Naive thymus-derived CD4-positive, alpha-beta T cell (primary cell): Measurements from ENCODE around the gene PDZD2. TPM values are rescaled to one million over a fixed set of nuclear protein-coding genes. Genes with fewer than 3 reads are reported as not detected.

ENCODE experiments used
- ATAC-seq: fragments of 150-1000 bp; cut with Tn5 transposase; 2 replicates; pipeline ENCODE4 v1.10.0; 2021; ENCODE audit warnings: mild to moderate bottlenecking, moderate library complexity
- CTCF ChIA-PET: fragments of 350-600 bp; sonication (Branson Sonifier 250); formaldehyde crosslinking; loops from one replicate; lab custom pipeline; 2021; ENCODE audit warnings: antibody characterized with exemption; lab: Charles Lee
- POLR2A ChIA-PET: fragments of 350-600 bp; sonication (Branson Sonifier 250); formaldehyde crosslinking; loops from one replicate; lab custom pipeline; 2021; ENCODE audit warnings: antibody characterized with exemption, inconsistent platforms; lab: Charles Lee
- DNase-seq, 9 donors: peaks; one replicate each; pipeline versions ENCODE4 v3.0.0 to v3.0.0-alpha.2; 2020 to 2022; ENCODE audit warnings: mixed read lengths in 1 of 9
- H3K27ac ChIP-seq: one replicate; pipeline ENCODE4 v1.7.0; 2013; ENCODE audit warnings: mild to moderate bottlenecking, low read depth, low read length, moderate library complexity
- H3K27me3 ChIP-seq, 2 donors: one replicate each; pipeline ENCODE4 v1.7.0; 2013; ENCODE audit warnings: low read length in 2 of 2, mild to moderate bottlenecking in 2 of 2, moderate library complexity in 2 of 2; ENCODE audit not compliant: control insufficient read depth in 2 of 2, insufficient read depth in 2 of 2
- H3K36me3 ChIP-seq, 3 experiments: 1 replicate in 2 of 3; 2 replicates in 1 of 3; pipeline ENCODE4 v1.7.0; 2013; ENCODE audit warnings: low read length in 3 of 3, mild to moderate bottlenecking in 3 of 3, moderate library complexity in 1 of 3; ENCODE audit not compliant: insufficient read depth in 3 of 3, control insufficient read depth in 2 of 3
- H3K4me1 ChIP-seq, 2 donors: one replicate each; pipeline ENCODE4 v1.7.0; 2013; ENCODE audit warnings: low read length in 2 of 2, mild to moderate bottlenecking in 2 of 2, moderate library complexity in 1 of 2; ENCODE audit not compliant: control insufficient read depth in 2 of 2, insufficient read depth in 2 of 2
- H3K4me3 ChIP-seq: 2 replicates; pipeline ENCODE4 v1.7.0; 2013; ENCODE audit warnings: mild to moderate bottlenecking, low read length
- H3K9me3 ChIP-seq, 3 experiments: 1 replicate in 2 of 3; 2 replicates in 1 of 3; pipeline ENCODE4 v1.7.0; 2013; ENCODE audit warnings: low read length in 3 of 3; ENCODE audit not compliant: control insufficient read depth in 2 of 3
- H3K27ac Mint-ChIP-seq, 9 donors: one replicate each; pipeline ENCODE4 v1.8.0; 2020 to 2022; ENCODE audit warnings: mixed read lengths in 9 of 9, mild to moderate bottlenecking in 8 of 9, moderate library complexity in 5 of 9, inconsistent platforms in 2 of 9
- H3K27me3 Mint-ChIP-seq, 5 donors: one replicate each; pipeline ENCODE4 v1.8.0; 2021 to 2022; ENCODE audit warnings: mixed read lengths in 5 of 5, mild to moderate bottlenecking in 1 of 5
- H3K36me3 Mint-ChIP-seq, 5 donors: one replicate each; pipeline ENCODE4 v1.8.0; 2020 to 2022; ENCODE audit warnings: mixed read lengths in 5 of 5, mild to moderate bottlenecking in 3 of 5, inconsistent platforms in 1 of 5
- H3K4me1 Mint-ChIP-seq, 7 donors: one replicate each; pipeline ENCODE4 v1.8.0; 2020 to 2022; ENCODE audit warnings: mixed read lengths in 7 of 7, mild to moderate bottlenecking in 3 of 7, inconsistent platforms in 1 of 7
- H3K4me3 Mint-ChIP-seq, 10 donors: one replicate each; pipeline ENCODE4 v1.8.0; 2020 to 2022; ENCODE audit warnings: mild to moderate bottlenecking in 10 of 10, mixed read lengths in 10 of 10, moderate library complexity in 6 of 10, inconsistent platforms in 2 of 10
- H3K9me3 Mint-ChIP-seq, 11 donors: one replicate each; pipeline ENCODE4 v1.8.0; 2020 to 2022; ENCODE audit warnings: mixed read lengths in 11 of 11, mild to moderate bottlenecking in 4 of 11, inconsistent platforms in 1 of 11, moderate library complexity in 1 of 11
- intact Hi-C, 2 donors: fragments of 100-400 bp; cut with micrococcal nuclease; formaldehyde crosslinking; loops; one replicate each; pipeline ENCODE4 v1.15.1; 2023
- polyA plus RNA-seq, 2 donors: library from polyadenylated mRNA; unstranded; fragments of 300-500 nt; fragmentation: Illumina TruSeq; gene quantifications; one replicate each; pipeline ENCODE4 v1.2.3, GENCODE V29; 2021
- total RNA-seq, 6 experiments: library from RNA in 5 of 6; stranded (reverse) in 5 of 6; gene quantifications; 1 replicate in 5 of 6; 2 replicates in 1 of 6; pipeline ENCODE4 v1.2.3 and lab custom pipeline; 2021 to 2026

Gene PDZD2
- total and polyA plus RNA-seq, 7 experiments from 2014 or later, result 1.1 to 2.7 (median 1.3) TPM; not detected in 1

DNA sequence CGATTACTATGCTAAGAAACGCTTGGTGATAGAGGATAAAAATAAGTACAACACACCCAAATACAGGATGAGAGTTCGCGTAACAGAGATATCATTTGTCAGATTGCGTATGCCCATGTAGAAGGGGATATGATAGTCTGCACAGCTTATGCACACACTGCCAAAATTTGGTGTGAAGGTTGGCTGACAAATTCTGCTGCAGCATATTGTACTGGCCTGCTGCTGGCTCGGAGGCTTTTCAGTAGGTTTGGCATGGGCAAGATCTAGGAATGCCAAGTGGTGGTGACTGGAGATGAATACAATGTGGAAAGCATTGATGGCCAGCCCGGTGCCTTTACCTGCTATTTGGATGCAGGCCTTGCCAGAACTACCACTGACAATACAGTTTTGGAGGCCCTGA lies 208.4 kb downstream of the PDZD2 start:
- Histone ChIP-seq H3K4me1 (no peaks in the 10 kb centered on the region), H3K27me3 (no peaks in the 10 kb centered on the region), H3K9me3 (no peaks in the 10 kb centered on the region), H3K27ac (no peak overlapping the region), H3K36me3 (no peaks in the 10 kb centered on the region), H3K4me3 (no peak overlapping the region)
- no peaks in the 10 kb centered on the region for H3K36me3 Mint-ChIP-seq
- H3K9me3 Mint-ChIP-seq, result no peaks in the 10 kb centered on the region
- H3K27ac Mint-ChIP-seq, result no peak overlapping the region
- no peak overlapping the region for H3K4me3 Mint-ChIP-seq
- ChIA-PET CTCF (interaction anchor here (0.8 kb wide), 1 partner anchor 229 kb away, joined by 3 read pairs; no protein-coding TSS in a partner anchor), POLR2A (no interaction called here)
- peaks cover 0 to 13% (median 7%) of the 10 kb centered on the region in 7 donors for H3K4me1 Mint-ChIP-seq
- DNase-seq, result no peak
- H3K27me3 Mint-ChIP-seq, result peaks cover 0 to 4% (median 3%) of the 10 kb centered on the region in 5 donors
- ATAC-seq, result no peak
- intact Hi-C loops, result no loop called here

DNA sequence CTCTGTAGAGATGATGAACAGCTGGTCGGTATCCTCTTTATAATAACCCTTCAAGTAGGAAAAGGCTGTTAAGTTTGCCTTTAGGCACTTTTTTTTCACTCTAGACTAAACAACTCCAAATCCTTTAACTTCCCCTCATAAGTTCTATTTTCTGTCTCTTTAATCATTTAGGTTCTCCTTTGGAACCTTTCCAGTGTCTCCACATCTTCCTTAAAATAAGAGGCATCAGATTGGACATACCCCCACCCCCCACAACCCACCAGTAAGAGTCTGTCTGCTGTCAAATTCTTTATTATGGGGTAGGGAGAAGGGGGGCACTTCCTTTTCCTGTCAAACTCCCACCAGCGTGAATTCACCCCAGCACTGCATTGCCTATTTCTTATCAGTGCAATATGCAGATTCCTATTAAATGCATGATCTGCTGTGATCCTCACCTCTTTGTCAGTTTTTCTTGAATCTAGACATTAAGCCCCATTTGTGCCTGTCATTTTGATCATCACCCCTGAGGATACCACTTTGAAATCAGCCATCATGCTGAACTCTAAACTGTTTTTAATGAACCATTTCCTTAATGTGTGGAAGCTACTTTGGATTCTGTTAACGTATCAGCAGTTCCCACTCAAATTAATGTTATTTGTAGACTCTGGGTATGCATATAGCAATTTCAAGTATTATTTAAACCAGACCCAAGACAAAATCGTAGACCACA lies 212.2 kb downstream of the PDZD2 start:
- H3K36me3 ChIP-seq, result no peaks in the 10 kb centered on the region

GRCh38 chr5:31853398-31854135 lies 214.6 kb downstream of the PDZD2 start:
- H3K4me1 ChIP-seq, result no peaks in the 10 kb centered on the region
- no peak overlapping the region for H3K27ac ChIP-seq
- ChIA-PET CTCF (interaction anchor here (1.3 to 2.6 kb wide), 4 partner anchors 8 to 239 kb away, joined by 4 to 21 read pairs (median 6); no protein-coding TSS in a partner anchor), POLR2A (interaction anchor here (4.4 kb wide), 1 partner anchor 13 kb away, joined by 31 read pairs; no protein-coding TSS in a partner anchor)
- no peaks in the 10 kb centered on the region for H3K36me3 ChIP-seq
- Mint-ChIP-seq H3K27me3 (peaks cover 0 to 45% (median 22%) of the 10 kb centered on the region in 5 donors), H3K9me3 (peaks cover 0 to 5% (median 3%) of the 10 kb centered on the region in 11 donors), H3K36me3 (peaks cover 0 to 3% (median under 1%) of the 10 kb centered on the region in 5 donors), H3K4me3 (peak overlapping the region in 9 of 10 donors; percentile 84 to 97 (median 89)), H3K4me1 (peaks cover 6 to 39% (median 28%) of the 10 kb centered on the region in 7 donors), H3K27ac (peak overlapping the region in 7 of 9 donors; percentile 51 to 91 (median 83))
- intact Hi-C loops, result loop anchor here in 1 of 2 donors (10.0 kb wide), 1 partner anchor 321 kb away; the partner anchor contains the start of gene GOLPH3
- no peaks in the 10 kb centered on the region for H3K27me3 ChIP-seq
- DNase-seq, result peak in 1 of 9 donors; percentile 4
- ATAC-seq, result no peak
- H3K4me3 ChIP-seq, result no peak overlapping the region
- H3K9me3 ChIP-seq, result peaks cover 0 to under 1% (median 0%) of the 10 kb centered on the region in 3 experiments

More for the DNA sequence above, 212.2 kb downstream of the PDZD2 start:
- Mint-ChIP-seq H3K27me3 (peaks cover 0 to 32% (median 16%) of the 10 kb centered on the region in 5 donors), H3K9me3 (peaks cover 0 to 1% (median 0%) of the 10 kb centered on the region in 11 donors), H3K4me1 (peaks cover 6 to 34% (median 28%) of the 10 kb centered on the region in 7 donors), H3K4me3 (peak overlapping the region in 1 of 10 donors; percentile 12), H3K27ac (peak overlapping the region in 3 of 9 donors; percentile 23 to 37 (median 25)), H3K36me3 (no peaks in the 10 kb centered on the region)
- H3K27ac ChIP-seq, result no peak overlapping the region
- no peak for DNase-seq
- no peaks in the 10 kb centered on the region for H3K27me3 ChIP-seq
- CTCF ChIA-PET, result no interaction called here
- intact Hi-C loops, result loop anchor here in 1 of 2 donors (10.0 kb wide), 1 partner anchor 324 kb away; the partner anchor contains the start of gene GOLPH3
- H3K4me3 ChIP-seq, result no peak overlapping the region
- no peaks in the 10 kb centered on the region for H3K9me3 ChIP-seq
- ATAC-seq, result no peak
- POLR2A ChIA-PET, result no interaction called here
- H3K4me1 ChIP-seq, result no peaks in the 10 kb centered on the region

- Histone ChIP-seq H3K27me3 (no peaks in the 10 kb centered on the region), H3K27ac (peak overlapping the region; percentile 66), H3K4me1 (no peaks in the 10 kb centered on the region), H3K36me3 (no peaks in the 10 kb centered on the region), H3K9me3 (peaks cover 0 to 9% (median 0%) of the 10 kb centered on the region in 3 experiments), H3K4me3 (peak overlapping the region; percentile 63)
- intact Hi-C loops, result loop anchor here in 1 of 2 donors (1.0 to 10.0 kb wide), 5 partner anchors 12 to 320 kb away; partner anchors contain the start of gene GOLPH3
- H3K9me3 Mint-ChIP-seq, result peaks cover 3 to 14% (median 10%) of the 10 kb centered on the region in 11 donors
- ATAC-seq, result peak; percentile 43
- peak overlapping the region in 8 of 9 donors; percentile 81 to 93 (median 85) for H3K27ac Mint-ChIP-seq
- POLR2A ChIA-PET, result interaction anchor here (4.4 kb wide), 1 partner anchor 12 kb away, joined by 31 read pairs; no protein-coding TSS in a partner anchor
- DNase-seq, result peak in 4 of 9 donors; percentile 10 to 26 (median 24)
- CTCF ChIA-PET, result interaction anchor here (0.6 to 2.6 kb wide), 5 partner anchors 9 to 238 kb away, joined by 4 to 21 read pairs (median 5); no protein-coding TSS in a partner anchor
- peaks cover 0 to 9% (median 8%) of the 10 kb centered on the region in 5 donors for H3K36me3 Mint-ChIP-seq
- peak overlapping the region; percentile 76 to 97 (median 88) for H3K4me3 Mint-ChIP-seq
- H3K4me1 Mint-ChIP-seq, result peaks cover 9 to 44% (median 28%) of the 10 kb centered on the region in 7 donors
- H3K27me3 Mint-ChIP-seq, result peaks cover 0 to 45% (median 22%) of the 10 kb centered on the region in 5 donors
Observed at GRCh38 chr5:31854181-31855133, 215.5 kb downstream of the PDZD2 start.

- ATAC-seq, result peak; percentile 66
- ChIA-PET CTCF (interaction anchor here (0.6 to 2.3 kb wide), 4 partner anchors 142 to 221 kb away, joined by 4 to 21 read pairs (median 6); no protein-coding TSS in a partner anchor), POLR2A (interaction anchor here (4.4 kb wide), 1 partner anchor 11 kb away, joined by 31 read pairs; no protein-coding TSS in a partner anchor)
- peak overlapping the region in 8 of 9 donors; percentile 80 to 93 (median 88) for H3K27ac Mint-ChIP-seq
- peaks cover 9 to 53% (median 30%) of the 10 kb centered on the region in 7 donors for H3K4me1 Mint-ChIP-seq
- peaks cover 0 to 14% (median 0%) of the 10 kb centered on the region in 3 experiments for H3K9me3 ChIP-seq
- peak overlapping the region; percentile 66 for H3K27ac ChIP-seq
- peak overlapping the region; percentile 63 for H3K4me3 ChIP-seq
- H3K9me3 Mint-ChIP-seq, result peaks cover 7 to 23% (median 19%) of the 10 kb centered on the region in 11 donors
- peaks cover 0 to 17% (median 15%) of the 10 kb centered on the region in 5 donors for H3K36me3 Mint-ChIP-seq
- intact Hi-C loops, result loop anchor here in 1 of 2 donors (1.0 to 10.0 kb wide), 5 partner anchors 11 to 319 kb away; partner anchors contain the start of gene GOLPH3
- H3K4me3 Mint-ChIP-seq, result peak overlapping the region; percentile 76 to 97 (median 88)
- peaks cover 0 to 45% (median 22%) of the 10 kb centered on the region in 5 donors for H3K27me3 Mint-ChIP-seq
- no peaks in the 10 kb centered on the region for H3K27me3 ChIP-seq
- H3K36me3 ChIP-seq, result no peaks in the 10 kb centered on the region
- DNase-seq, result peak in 8 of 9 donors; percentile 16 to 54 (median 44)
- peaks cover 0 to 3% of the 10 kb centered on the region in 2 donors for H3K4me1 ChIP-seq
Observed at GRCh38 chr5:31855134-31856040, 216.5 kb downstream of the PDZD2 start.
